ENCODE results near the gene PPT2. TPM values are rescaled to one million over a fixed set of nuclear protein-coding genes. Genes with fewer than 3 reads are reported as not detected.

The PPT2 gene
- total and polyA plus RNA-seq, 2 of the 13 experiments (the other 11 are each of a cell fraction or from before 2014, with no cell fraction given) = 39.2 to 61.8 TPM

GRCh38 chr6:32153564-32154513 lies at the start of gene PPT2 (continued):
- TF ChIP-seq PRDM15 (CRISPR knock-in tag; IDR thresholded peaks at IDR 0.05) (peak; percentile 60; the same call in 1 of the 2 replicates), CREB1 (IDR thresholded peaks at IDR 0.05) (peak; percentile 95), CREB1 (CRISPR knock-in tag; IDR thresholded peaks at IDR 0.05) (peak; percentile 97), TEAD3 (CRISPR knock-in tag; optimal IDR thresholded peaks at IDR 0.05; ENCODE audit: borderline replicate concordance) (no peak), EZH2 (conservative IDR thresholded peaks at IDR 0.05; ENCODE audit: low read depth, low read length) (no peak), ZNF382 (CRISPR knock-in tag; IDR thresholded peaks at IDR 0.05; ENCODE audit: borderline replicate concordance) (no peak), MEIS1 (CRISPR knock-in tag; IDR thresholded peaks at IDR 0.05; ENCODE audit: borderline replicate concordance) (peak; percentile 80; the same call in 1 of the 2 replicates), MXD3 (CRISPR knock-in tag; IDR thresholded peaks at IDR 0.05) (peak; percentile 26; the same call in 1 of the 2 replicates), NR3C1 (CRISPR knock-in tag; IDR thresholded peaks at IDR 0.05) (no peak), ZNF737 (CRISPR knock-in tag; IDR thresholded peaks at IDR 0.05; ENCODE audit: borderline replicate concordance) (no peak), GATAD1 (CRISPR knock-in tag; IDR thresholded peaks at IDR 0.05) (peak; percentile 91), NFKBIZ (CRISPR knock-in tag; IDR thresholded peaks at IDR 0.05) (no peak), CENPX (CRISPR knock-in tag; IDR thresholded peaks at IDR 0.05) (no peak), RELA (CRISPR knock-in tag; IDR thresholded peaks at IDR 0.05) (no peak), ZBTB14 (CRISPR knock-in tag; IDR thresholded peaks at IDR 0.05) (0 out of 2 replicates have a peak, but pooled peaks have one; percentile 17)
